Measurements from ENCODE around the gene MAGEA9B. TPM values are rescaled to one million over a fixed set of nuclear protein-coding genes. Genes with fewer than 3 reads are reported as not detected.
A peak's percentile ranks its signal among the peaks of the same experiment; 100 is the strongest.

Gene MAGEA9B
- total RNA-seq, 1 experiment from 2014 or later = not detected

GRCh38 chrX:149569770-149570169, 17.5 kb downstream of the MAGEA9B start:
- no peaks in the 10 kb centered on the region for H4K20me1 ChIP-seq (ENCODE audit: low read length)
- DNase-seq = peak; percentile 1
- H3K4me3 ChIP-seq (ENCODE audit: low read length) = no peak overlapping the region
- H3F3A ChIP-seq (ENCODE audit: low read length, unreplicated experiment) = no peaks in the 10 kb centered on the region
- H3K79me2 ChIP-seq (ENCODE audit: low read length) = no peaks in the 10 kb centered on the region
- H3K36me3 ChIP-seq (ENCODE audit: low read depth, low read length) = no peaks in the 10 kb centered on the region
- H3K9me3 ChIP-seq (ENCODE audit: low read length) = no peaks in the 10 kb centered on the region
- no peaks in the 10 kb centered on the region for H3K27me3 ChIP-seq (ENCODE audit: low read length)
- BruUV-seq (replicated peaks) = no TSS peak
- no peak overlapping the region for H2AFZ ChIP-seq (ENCODE audit: low read length)
- no peak overlapping the region for H3K4me2 ChIP-seq (ENCODE audit: low read length)
- ChIA-PET POLR2A (ENCODE audit: unreplicated experiment) (no interaction called here), CTCF (no interaction called here)
- intact Hi-C loops (cut with micrococcal nuclease) = no loop called here
- H3K9me2 ChIP-seq (replicated peaks; ENCODE audit: low read length) = no peaks in the 10 kb centered on the region
- H3K9ac ChIP-seq (ENCODE audit: low read length) = no peak overlapping the region
- no peaks in the 10 kb centered on the region for H3K4me1 ChIP-seq (ENCODE audit: insufficient read depth, low read length)
- H3K27ac ChIP-seq (ENCODE audit: low read length) = no peak overlapping the region
- ATAC-seq = no peak
- no peak for TF ChIP-seq CTCF (conservative IDR thresholded peaks at IDR 0.05; ENCODE audit: low read depth, low read length)
- TF ChIP-seq EZH2phosphoT487 (IDR thresholded peaks at IDR 0.05; ENCODE audit: borderline replicate concordance, low read length) = no peak
- no peak for TF ChIP-seq EZH2 (IDR thresholded peaks at IDR 0.05; ENCODE audit: low read length, unreplicated experiment)

GRCh38 chrX:149568701-149569296, 18.5 kb downstream of the MAGEA9B start:
- no peak for TF ChIP-seq EZH2 (IDR thresholded peaks at IDR 0.05; ENCODE audit: low read length, unreplicated experiment)
- TF ChIP-seq EZH2phosphoT487 (IDR thresholded peaks at IDR 0.05; ENCODE audit: borderline replicate concordance, low read length) = no peak
- no peak for TF ChIP-seq CTCF (conservative IDR thresholded peaks at IDR 0.05; ENCODE audit: low read depth, low read length)
- no TSS peak for BruUV-seq (replicated peaks)
- no peak for ATAC-seq
- H3K4me1 ChIP-seq (ENCODE audit: insufficient read depth, low read length) = no peaks in the 10 kb centered on the region
- H3K79me2 ChIP-seq (ENCODE audit: low read length) = no peaks in the 10 kb centered on the region
- H3K27ac ChIP-seq (ENCODE audit: low read length) = no peak overlapping the region
- no peaks in the 10 kb centered on the region for H3K36me3 ChIP-seq (ENCODE audit: low read depth, low read length)
- H2AFZ ChIP-seq (ENCODE audit: low read length) = no peak overlapping the region
- H3K27me3 ChIP-seq (ENCODE audit: low read length) = no peaks in the 10 kb centered on the region
- DNase-seq = peak; percentile 0
- H3F3A ChIP-seq (ENCODE audit: low read length, unreplicated experiment) = no peaks in the 10 kb centered on the region
- H3K9ac ChIP-seq (ENCODE audit: low read length) = no peak overlapping the region
- H3K4me3 ChIP-seq (ENCODE audit: low read length) = no peak overlapping the region
- H3K9me2 ChIP-seq (replicated peaks; ENCODE audit: low read length) = no peaks in the 10 kb centered on the region
- CTCF ChIA-PET = no interaction called here
- intact Hi-C loops (cut with micrococcal nuclease) = no loop called here
- no peaks in the 10 kb centered on the region for H3K9me3 ChIP-seq (ENCODE audit: low read length)
- no peak overlapping the region for H3K4me2 ChIP-seq (ENCODE audit: low read length)
- POLR2A ChIA-PET (ENCODE audit: unreplicated experiment) = no interaction called here
- H4K20me1 ChIP-seq (ENCODE audit: low read length) = no peaks in the 10 kb centered on the region

DNA sequence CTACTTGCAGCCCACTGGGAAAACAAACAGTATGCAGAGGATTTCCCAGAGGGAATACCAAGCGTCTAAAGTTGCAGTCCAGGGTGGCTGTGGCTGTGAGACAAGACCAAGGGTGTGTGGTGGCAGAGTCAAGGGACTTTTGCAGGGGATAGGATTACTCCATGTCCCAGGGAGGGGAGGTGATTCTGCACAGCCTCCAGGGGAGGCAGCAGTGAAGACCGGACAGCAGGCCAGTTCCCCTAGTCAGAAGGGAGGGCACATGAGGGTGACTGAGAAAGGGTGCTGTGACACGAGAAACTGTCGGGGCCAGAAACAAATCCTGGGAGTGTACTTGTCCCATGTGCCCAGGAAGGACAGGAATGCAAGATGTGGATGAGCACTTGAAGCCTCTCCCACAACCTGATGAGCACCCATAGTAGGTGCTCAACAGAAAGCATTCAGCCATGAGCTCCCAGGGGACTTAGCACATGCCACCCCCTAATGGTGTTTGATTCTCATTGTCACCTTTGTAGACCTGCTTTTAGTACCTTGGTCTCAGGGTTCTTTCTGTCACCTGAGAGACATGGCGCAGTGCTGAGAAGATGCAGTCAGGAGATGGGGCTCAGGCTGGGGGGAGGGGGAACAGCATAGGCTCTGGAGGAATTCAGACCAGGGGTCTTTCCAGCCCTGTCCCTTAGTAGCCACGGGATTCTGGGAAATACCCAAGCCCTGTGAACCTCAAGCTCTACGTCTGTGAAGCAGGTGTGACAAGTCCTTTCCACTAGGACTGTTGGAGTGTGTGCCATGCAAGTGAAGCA, 19.4 kb downstream of the MAGEA9B start:
- no peak overlapping the region for H3K9ac ChIP-seq (ENCODE audit: low read length)
- no peak overlapping the region for H2AFZ ChIP-seq (ENCODE audit: low read length)
- no peak overlapping the region for H3K27ac ChIP-seq (ENCODE audit: low read length)
- no peak overlapping the region for H3K4me3 ChIP-seq (ENCODE audit: low read length)
- no peak for ATAC-seq
- H3K4me2 ChIP-seq (ENCODE audit: low read length) = no peak overlapping the region
- no peaks in the 10 kb centered on the region for H3K9me3 ChIP-seq (ENCODE audit: low read length)
- ChIA-PET POLR2A (ENCODE audit: unreplicated experiment) (no interaction called here), CTCF (no interaction called here)
- H3F3A ChIP-seq (ENCODE audit: low read length, unreplicated experiment) = no peaks in the 10 kb centered on the region
- H3K36me3 ChIP-seq (ENCODE audit: low read depth, low read length) = no peaks in the 10 kb centered on the region
- intact Hi-C loops (cut with micrococcal nuclease) = no loop called here
- no peaks in the 10 kb centered on the region for H3K4me1 ChIP-seq (ENCODE audit: insufficient read depth, low read length)
- no peaks in the 10 kb centered on the region for H4K20me1 ChIP-seq (ENCODE audit: low read length)
- TF ChIP-seq EZH2phosphoT487 (IDR thresholded peaks at IDR 0.05; ENCODE audit: borderline replicate concordance, low read length) (no peak), CTCF (conservative IDR thresholded peaks at IDR 0.05; ENCODE audit: low read depth, low read length) (no peak), EZH2 (IDR thresholded peaks at IDR 0.05; ENCODE audit: low read length, unreplicated experiment) (no peak)
- no peaks in the 10 kb centered on the region for H3K27me3 ChIP-seq (ENCODE audit: low read length)
- no peaks in the 10 kb centered on the region for H3K79me2 ChIP-seq (ENCODE audit: low read length)
- no TSS peak for BruUV-seq (replicated peaks)
- DNase-seq = peak; percentile 0
- no peaks in the 10 kb centered on the region for H3K9me2 ChIP-seq (replicated peaks; ENCODE audit: low read length)

Measured in PC-3 (cell line).